ENCODE data around the gene TFAP2E.

Gene TFAP2E

GRCh38 chr1:35573198-35574124, at the start of gene TFAP2E:
TSS of gene TFAP2E (plus strand) at chr1:35573314. CDS start at chr1:35573578, 264 bp downstream.
- no CpG with 5 or more reads among the region's 95 CpGs for WGBS (ENCODE audit: insufficient coverage, insufficient read length)
- Histone ChIP-seq H3K4me3 (ENCODE audit: low read length) (peak within 1 kb of the TSS; percentile 51; the same call in 1 of the 2 replicates), H3K36me3 (ENCODE audit: control insufficient read depth, insufficient read depth, low read length) (no peaks in the 10 kb centered on the region), H3K27ac (ENCODE audit: low read length) (no peak within 1 kb of the TSS), H3K9me3 (ENCODE audit: control insufficient read depth, insufficient read depth, low read length) (no peaks in the 10 kb centered on the region), H3K4me1 (ENCODE audit: control insufficient read depth, insufficient read depth, low read length) (peaks cover 7% of the 10 kb centered on the region; the same call in 1 of the 2 replicates), H3K27me3 (ENCODE audit: control insufficient read depth, insufficient read depth, low read length) (peaks cover 68% of the 10 kb centered on the region)
- DNase-seq (ENCODE audit: low read depth, low spot score): no peak

GRCh38 chr1:35524106-35524505, 49.0 kb upstream of the TFAP2E start:
- H3K27me3 ChIP-seq (ENCODE audit: control insufficient read depth, insufficient read depth, low read length): no peaks in the 10 kb centered on the region
- peaks cover 2% of the 10 kb centered on the region; the same call in 1 of the 2 replicates for H3K4me1 ChIP-seq (ENCODE audit: control insufficient read depth, insufficient read depth, low read length)
- no peak overlapping the region for H3K27ac ChIP-seq (ENCODE audit: low read length)
- no peak for DNase-seq (ENCODE audit: low read depth, low spot score)
- no peaks in the 10 kb centered on the region for H3K36me3 ChIP-seq (ENCODE audit: control insufficient read depth, insufficient read depth, low read length)
- no peak overlapping the region for H3K4me3 ChIP-seq (ENCODE audit: low read length)
- no CpG with 5 or more reads among the region's 2 CpGs for WGBS (ENCODE audit: insufficient coverage, insufficient read length)
- no peaks in the 10 kb centered on the region for H3K9me3 ChIP-seq (ENCODE audit: control insufficient read depth, insufficient read depth, low read length)

GRCh38 chr1:35530168-35530567, 42.9 kb upstream of the TFAP2E start:
- WGBS (ENCODE audit: insufficient coverage, insufficient read length): no CpG with 5 or more reads among the region's 5 CpGs
- Histone ChIP-seq H3K4me3 (ENCODE audit: low read length) (no peak overlapping the region), H3K27ac (ENCODE audit: low read length) (no peak overlapping the region), H3K27me3 (ENCODE audit: control insufficient read depth, insufficient read depth, low read length) (no peaks in the 10 kb centered on the region), H3K36me3 (ENCODE audit: control insufficient read depth, insufficient read depth, low read length) (peaks cover 8% of the 10 kb centered on the region), H3K9me3 (ENCODE audit: control insufficient read depth, insufficient read depth, low read length) (no peaks in the 10 kb centered on the region), H3K4me1 (ENCODE audit: control insufficient read depth, insufficient read depth, low read length) (no peaks in the 10 kb centered on the region; the same call in 1 of the 2 replicates)
- no peak for DNase-seq (ENCODE audit: low read depth, low spot score)

GRCh38 chr1:35530946-35531345, 42.2 kb upstream of the TFAP2E start:
- Histone ChIP-seq H3K9me3 (ENCODE audit: control insufficient read depth, insufficient read depth, low read length) (no peaks in the 10 kb centered on the region), H3K36me3 (ENCODE audit: control insufficient read depth, insufficient read depth, low read length) (peaks cover 8% of the 10 kb centered on the region), H3K27ac (ENCODE audit: low read length) (no peak overlapping the region), H3K4me3 (ENCODE audit: low read length) (no peak overlapping the region), H3K4me1 (ENCODE audit: control insufficient read depth, insufficient read depth, low read length) (no peaks in the 10 kb centered on the region; the same call in 1 of the 2 replicates), H3K27me3 (ENCODE audit: control insufficient read depth, insufficient read depth, low read length) (no peaks in the 10 kb centered on the region)
- no peak for DNase-seq (ENCODE audit: low read depth, low spot score)
- no CpG with 5 or more reads among the region's 2 CpGs for WGBS (ENCODE audit: insufficient coverage, insufficient read length)

GRCh38 chr1:35531368-35531767, 41.7 kb upstream of the TFAP2E start:
- DNase-seq (ENCODE audit: low read depth, low spot score): no peak
- Histone ChIP-seq H3K36me3 (ENCODE audit: control insufficient read depth, insufficient read depth, low read length) (peaks cover 8% of the 10 kb centered on the region), H3K9me3 (ENCODE audit: control insufficient read depth, insufficient read depth, low read length) (no peaks in the 10 kb centered on the region), H3K4me3 (ENCODE audit: low read length) (peak overlapping the region; percentile 12; the same call in 1 of the 2 replicates), H3K27me3 (ENCODE audit: control insufficient read depth, insufficient read depth, low read length) (no peaks in the 10 kb centered on the region), H3K27ac (ENCODE audit: low read length) (no peak overlapping the region), H3K4me1 (ENCODE audit: control insufficient read depth, insufficient read depth, low read length) (peaks cover 2% of the 10 kb centered on the region; the same call in 1 of the 2 replicates)
- WGBS (ENCODE audit: insufficient coverage, insufficient read length): no CpG with 5 or more reads among the region's 6 CpGs

- Histone ChIP-seq H3K4me1 (ENCODE audit: control insufficient read depth, insufficient read depth, low read length) (peaks cover 2% of the 10 kb centered on the region; the same call in 1 of the 2 replicates), H3K9me3 (ENCODE audit: control insufficient read depth, insufficient read depth, low read length) (no peaks in the 10 kb centered on the region), H3K27ac (ENCODE audit: low read length) (no peak overlapping the region), H3K36me3 (ENCODE audit: control insufficient read depth, insufficient read depth, low read length) (peaks cover 8% of the 10 kb centered on the region), H3K4me3 (ENCODE audit: low read length) (no peak overlapping the region), H3K27me3 (ENCODE audit: control insufficient read depth, insufficient read depth, low read length) (no peaks in the 10 kb centered on the region)
- no CpG with 5 or more reads among the region's 1 CpG for WGBS (ENCODE audit: insufficient coverage, insufficient read length)
- DNase-seq (ENCODE audit: low read depth, low spot score): no peak
Measured at GRCh38 chr1:35532497-35533223, 40.5 kb upstream of the TFAP2E start.

GRCh38 chr1:35533586-35533985, 39.5 kb upstream of the TFAP2E start:
- DNase-seq (ENCODE audit: low read depth, low spot score): no peak
- no CpG with 5 or more reads among the region's 1 CpG for WGBS (ENCODE audit: insufficient coverage, insufficient read length)
- Histone ChIP-seq H3K9me3 (ENCODE audit: control insufficient read depth, insufficient read depth, low read length) (no peaks in the 10 kb centered on the region), H3K27me3 (ENCODE audit: control insufficient read depth, insufficient read depth, low read length) (no peaks in the 10 kb centered on the region), H3K36me3 (ENCODE audit: control insufficient read depth, insufficient read depth, low read length) (peaks cover 8% of the 10 kb centered on the region), H3K27ac (ENCODE audit: low read length) (no peak overlapping the region), H3K4me3 (ENCODE audit: low read length) (no peak overlapping the region), H3K4me1 (ENCODE audit: control insufficient read depth, insufficient read depth, low read length) (peaks cover 2% of the 10 kb centered on the region; the same call in 1 of the 2 replicates)

GRCh38 chr1:35535243-35535642, 37.9 kb upstream of the TFAP2E start:
- DNase-seq (ENCODE audit: low read depth, low spot score): no peak
- Histone ChIP-seq H3K4me1 (ENCODE audit: control insufficient read depth, insufficient read depth, low read length) (peaks cover 2% of the 10 kb centered on the region; the same call in 1 of the 2 replicates), H3K36me3 (ENCODE audit: control insufficient read depth, insufficient read depth, low read length) (peaks cover 8% of the 10 kb centered on the region), H3K4me3 (ENCODE audit: low read length) (no peak overlapping the region), H3K27ac (ENCODE audit: low read length) (no peak overlapping the region), H3K27me3 (ENCODE audit: control insufficient read depth, insufficient read depth, low read length) (no peaks in the 10 kb centered on the region), H3K9me3 (ENCODE audit: control insufficient read depth, insufficient read depth, low read length) (no peaks in the 10 kb centered on the region)

- no peak for DNase-seq (ENCODE audit: low read depth, low spot score)
- Histone ChIP-seq H3K4me3 (ENCODE audit: low read length) (no peak overlapping the region), H3K9me3 (ENCODE audit: control insufficient read depth, insufficient read depth, low read length) (no peaks in the 10 kb centered on the region), H3K27me3 (ENCODE audit: control insufficient read depth, insufficient read depth, low read length) (no peaks in the 10 kb centered on the region), H3K4me1 (ENCODE audit: control insufficient read depth, insufficient read depth, low read length) (peaks cover 2% of the 10 kb centered on the region; the same call in 1 of the 2 replicates), H3K36me3 (ENCODE audit: control insufficient read depth, insufficient read depth, low read length) (no peaks in the 10 kb centered on the region; the same call in 1 of the 2 replicates), H3K27ac (ENCODE audit: low read length) (no peak overlapping the region)
- WGBS (ENCODE audit: insufficient coverage, insufficient read length): no CpG with 5 or more reads among the region's 2 CpGs
Measured at GRCh38 chr1:35536556-35537162, 36.5 kb upstream of the TFAP2E start.

- no CpG with 5 or more reads among the region's 1 CpG for WGBS (ENCODE audit: insufficient coverage, insufficient read length)
- Histone ChIP-seq H3K4me3 (ENCODE audit: low read length) (no peak overlapping the region), H3K4me1 (ENCODE audit: control insufficient read depth, insufficient read depth, low read length) (peaks cover 2% of the 10 kb centered on the region; the same call in 1 of the 2 replicates), H3K9me3 (ENCODE audit: control insufficient read depth, insufficient read depth, low read length) (no peaks in the 10 kb centered on the region), H3K27ac (ENCODE audit: low read length) (no peak overlapping the region), H3K36me3 (ENCODE audit: control insufficient read depth, insufficient read depth, low read length) (no peaks in the 10 kb centered on the region; the same call in 1 of the 2 replicates), H3K27me3 (ENCODE audit: control insufficient read depth, insufficient read depth, low read length) (no peaks in the 10 kb centered on the region)
- no peak for DNase-seq (ENCODE audit: low read depth, low spot score)
Measured at GRCh38 chr1:35537806-35538205, 35.3 kb upstream of the TFAP2E start.
